Kidney tubule cell (primary cell): ENCODE measurements around the gene ASGR1.
"Not testable (repeated sequence)": the region's sequence is repeated elsewhere in the genome, so short reads cannot be mapped to it uniquely, and the experiment has no call there.

Experiments
- DNase-seq: peaks from one replicate; pipeline ENCODE4 v3.0.0-alpha.2; 2018; ENCODE audit warnings: low spot score

The ASGR1 gene

GRCh38 chr17:7158424-7158823 is 20.7 kb downstream of the ASGR1 start:
- not testable (repeated sequence) for DNase-seq

GRCh38 chr17:7156342-7156940 is 22.7 kb downstream of the ASGR1 start:
- no peak for DNase-seq

GRCh38 chr17:7147772-7148171 is 31.4 kb downstream of the ASGR1 start:
- peak; percentile 44 for DNase-seq

- no peak for DNase-seq
Measured at GRCh38 chr17:7146115-7146514, 33.1 kb downstream of the ASGR1 start.

GRCh38 chr17:7144213-7144612 is 35.0 kb downstream of the ASGR1 start:
- DNase-seq, result no peak

- no peak for DNase-seq
Measured at GRCh38 chr17:7141824-7142223, 37.3 kb downstream of the ASGR1 start.

GRCh38 chr17:7139400-7139799 is 39.8 kb downstream of the ASGR1 start:
- no peak for DNase-seq

- DNase-seq, result no peak
Measured at GRCh38 chr17:7138800-7139381, 40.3 kb downstream of the ASGR1 start.

GRCh38 chr17:7137171-7137943 is 41.8 kb downstream of the ASGR1 start:
- no peak for DNase-seq

- peak; percentile 56 for DNase-seq
Measured at GRCh38 chr17:7136266-7136877, 42.8 kb downstream of the ASGR1 start.

- no peak for DNase-seq
Measured at GRCh38 chr17:7133916-7134315, 45.3 kb downstream of the ASGR1 start.

- peak; percentile 9 for DNase-seq
Measured at GRCh38 chr17:7133424-7133823, 45.7 kb downstream of the ASGR1 start.

- no peak for DNase-seq
Measured at GRCh38 chr17:7132511-7133094, 46.6 kb downstream of the ASGR1 start.

- no peak for DNase-seq
Measured at GRCh38 chr17:7131423-7131791, 47.8 kb downstream of the ASGR1 start.

GRCh38 chr17:7130621-7131422 is 48.3 kb downstream of the ASGR1 start:
- DNase-seq, result no peak

GRCh38 chr17:7129311-7129710 is 49.9 kb downstream of the ASGR1 start:
- DNase-seq, result no peak

GRCh38 chr17:7128160-7128559 is 51.0 kb downstream of the ASGR1 start:
- no peak for DNase-seq

- not testable (repeated sequence) for DNase-seq
Measured at GRCh38 chr17:7127501-7127900, 51.7 kb downstream of the ASGR1 start.

- not testable (repeated sequence) for DNase-seq
Measured at GRCh38 chr17:7126386-7126785, 52.8 kb downstream of the ASGR1 start.

GRCh38 chr17:7124923-7125322 is 54.2 kb downstream of the ASGR1 start:
- DNase-seq, result no peak

GRCh38 chr17:7123844-7124243 is 55.3 kb downstream of the ASGR1 start:
- DNase-seq, result no peak
